ENCODE data around the gene FAM204A. TPM values are rescaled to one million over a fixed set of nuclear protein-coding genes. Genes with fewer than 3 reads are reported as not detected.

Gene FAM204A
- total RNA-seq: 10 to 100 TPM; 64.8 to 74.8 (median 65.0) TPM

DNA sequence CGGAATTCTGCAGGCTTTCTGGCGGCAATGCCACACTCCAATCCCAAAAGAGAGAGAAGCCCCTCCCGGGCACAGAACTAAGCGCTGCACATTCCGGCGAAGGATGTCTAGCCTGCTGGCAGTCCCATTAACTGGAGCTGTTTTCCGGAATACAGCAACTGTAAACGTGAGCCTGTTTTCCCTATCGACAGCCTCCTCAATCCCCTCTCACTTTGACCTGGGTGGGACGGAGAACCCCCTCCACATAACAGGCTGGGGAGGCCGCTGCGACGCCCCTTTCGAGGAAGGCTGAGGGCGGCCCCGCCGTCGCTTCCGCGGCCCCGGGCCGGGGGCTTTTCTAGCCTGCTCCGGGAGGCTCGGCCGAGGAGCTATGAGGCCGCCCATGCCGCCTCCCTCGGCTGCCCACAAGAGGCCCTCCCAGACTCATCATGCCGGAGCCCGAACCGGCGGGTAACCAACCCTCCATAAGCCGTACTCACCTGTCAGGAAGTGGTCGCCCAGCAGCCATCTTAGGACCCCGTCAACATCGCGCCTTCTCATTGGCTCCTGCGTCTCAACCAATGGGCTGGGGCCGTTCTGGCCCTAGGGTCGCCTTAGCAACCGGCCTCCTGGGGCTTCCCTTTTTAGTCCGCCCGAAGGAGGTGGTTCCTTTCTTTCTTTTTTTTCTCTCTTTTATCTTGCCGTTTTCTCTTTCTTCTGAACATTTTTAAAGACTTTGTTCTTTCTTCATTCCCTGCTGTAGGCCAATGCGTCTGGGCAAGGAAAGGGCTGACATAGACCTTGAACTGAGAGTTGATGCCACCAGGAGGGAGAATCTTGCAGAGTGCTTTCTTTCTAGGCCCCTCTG, at the start of gene FAM204A:
FAM204A (minus strand) TSS at position 534 of the 847 bp plus-strand sequence. CDS start 5,909 bp downstream, outside the sequence.
- H3K4me1 Mint-ChIP-seq (ENCODE audit: low read depth): peaks cover 41% of the 10 kb centered on the region
- DNase-seq: peak; percentile 95

DNA sequence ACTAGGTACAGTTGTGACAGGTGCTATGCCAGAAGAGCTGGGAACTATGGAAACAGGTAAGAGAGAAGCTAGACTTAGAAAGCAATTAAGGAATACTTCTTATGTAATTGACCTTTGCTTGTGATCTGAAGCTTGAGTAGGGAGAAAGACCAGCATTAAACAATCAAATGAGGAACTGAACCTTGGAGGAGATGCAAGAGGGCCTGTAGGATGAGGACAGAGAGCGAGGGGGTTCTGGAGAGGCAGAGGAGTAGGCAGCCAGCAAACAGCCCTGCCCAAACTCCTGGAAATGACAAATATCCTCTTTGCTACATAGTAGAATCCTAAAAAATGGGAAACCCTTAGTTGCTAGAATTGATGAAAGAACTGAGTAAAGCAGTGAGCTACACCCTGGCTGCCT, 41.6 kb upstream of the FAM204A start:
- Mint-ChIP-seq H3K9me3 (no peaks in the 10 kb centered on the region), H3K4me3 (no peak overlapping the region), H3K36me3 (ENCODE audit: insufficient read depth) (no peaks in the 10 kb centered on the region), H3K4me1 (ENCODE audit: low read depth) (no peaks in the 10 kb centered on the region), H3K27me3 (ENCODE audit: low read depth) (peaks cover 32% of the 10 kb centered on the region)
- ATAC-seq (no peak), DNase-seq (no peak)

More for the DNA sequence above, at the start of gene FAM204A:
- ATAC-seq: peak; percentile 99
- peak within 1 kb of the TSS; percentile 90 for H3K4me3 Mint-ChIP-seq
- peaks cover 4% of the 10 kb centered on the region for H3K36me3 Mint-ChIP-seq (ENCODE audit: insufficient read depth)
- H3K9me3 Mint-ChIP-seq: no peaks in the 10 kb centered on the region
- H3K27me3 Mint-ChIP-seq (ENCODE audit: low read depth): no peaks in the 10 kb centered on the region

DNA sequence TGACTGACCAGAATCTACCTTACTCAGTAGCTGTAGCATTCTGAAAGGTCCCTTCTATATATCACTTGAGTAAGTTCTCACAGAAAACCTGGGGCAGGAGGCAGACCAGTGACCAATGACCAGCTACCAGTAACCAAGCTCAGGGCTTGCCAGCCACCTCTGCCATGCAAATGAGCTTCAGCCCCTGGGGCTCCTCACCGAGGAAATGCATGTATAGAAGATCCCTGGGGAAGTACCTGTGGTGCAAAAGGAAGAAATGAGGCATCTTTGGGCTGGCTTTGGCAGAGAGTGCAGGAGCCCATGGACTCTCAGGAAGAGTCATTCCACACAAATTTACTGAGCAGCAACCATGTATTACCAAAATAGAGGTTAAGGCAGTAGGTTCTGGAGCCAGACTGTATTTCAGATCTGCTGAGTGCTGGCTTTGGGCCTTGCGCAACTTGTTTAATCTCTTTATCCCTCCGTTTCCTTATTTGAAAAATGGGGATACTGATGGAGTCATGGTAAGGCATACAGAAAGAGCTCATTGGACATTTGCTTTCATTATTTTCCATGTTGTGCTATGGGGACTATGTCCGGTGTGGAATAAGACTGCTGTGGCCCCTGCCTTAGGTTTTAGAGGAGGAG, 41.1 kb upstream of the FAM204A start:
- H3K9me3 Mint-ChIP-seq: no peaks in the 10 kb centered on the region
- no peaks in the 10 kb centered on the region for H3K4me1 Mint-ChIP-seq (ENCODE audit: low read depth)
- H3K4me3 Mint-ChIP-seq: no peak overlapping the region
- no peak for DNase-seq
- no peak for ATAC-seq
- peaks cover 35% of the 10 kb centered on the region for H3K27me3 Mint-ChIP-seq (ENCODE audit: low read depth)
- no peaks in the 10 kb centered on the region for H3K36me3 Mint-ChIP-seq (ENCODE audit: insufficient read depth)

DNA sequence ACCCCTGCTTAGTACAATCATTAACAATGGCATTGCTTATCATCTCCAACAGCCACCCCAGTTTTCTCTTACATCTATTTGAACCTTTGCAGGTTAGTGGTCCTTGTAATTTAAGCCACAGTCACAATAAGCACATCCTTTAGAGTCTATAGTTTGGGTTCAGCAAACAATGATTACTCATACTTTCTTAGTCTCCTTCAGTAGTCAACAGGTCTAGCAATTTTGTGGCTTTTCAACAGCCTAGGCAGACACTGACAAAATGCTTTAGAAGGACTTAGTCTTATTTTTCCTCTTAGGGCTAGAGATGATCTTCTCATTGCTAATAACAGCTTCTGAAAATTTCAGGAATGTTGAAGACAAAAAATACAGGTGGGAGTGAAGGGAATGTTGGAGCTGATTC, 32.3 kb upstream of the FAM204A start:
- Mint-ChIP-seq H3K4me1 (ENCODE audit: low read depth) (no peaks in the 10 kb centered on the region), H3K27me3 (ENCODE audit: low read depth) (peaks cover 27% of the 10 kb centered on the region), H3K4me3 (no peak overlapping the region), H3K9me3 (no peaks in the 10 kb centered on the region), H3K36me3 (ENCODE audit: insufficient read depth) (no peaks in the 10 kb centered on the region)
- ATAC-seq (no peak), DNase-seq (no peak)

DNA sequence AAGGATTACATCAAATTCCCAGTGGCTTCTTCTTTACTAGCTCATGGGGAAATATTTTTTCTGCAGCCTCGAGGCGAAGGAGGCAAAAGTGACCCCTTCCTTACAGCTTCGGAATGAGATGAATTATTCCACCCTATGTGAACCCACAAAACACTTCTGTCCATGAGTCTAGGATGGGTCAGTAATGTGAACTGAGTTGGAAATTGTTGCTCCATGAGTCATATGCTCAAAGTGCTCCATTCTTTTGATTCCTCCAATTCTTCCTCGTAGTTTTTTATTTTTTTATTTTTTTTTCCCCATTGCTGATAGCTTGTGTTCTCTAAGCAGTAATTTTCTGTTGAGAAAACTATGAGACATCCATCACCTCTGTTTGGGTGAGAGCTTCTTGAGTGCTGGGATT, 31.7 kb upstream of the FAM204A start:
- Mint-ChIP-seq H3K36me3 (ENCODE audit: insufficient read depth) (no peaks in the 10 kb centered on the region), H3K4me3 (no peak overlapping the region), H3K27me3 (ENCODE audit: low read depth) (peaks cover 27% of the 10 kb centered on the region), H3K9me3 (no peaks in the 10 kb centered on the region), H3K4me1 (ENCODE audit: low read depth) (no peaks in the 10 kb centered on the region)
- ATAC-seq: no peak
- DNase-seq: no peak

DNA sequence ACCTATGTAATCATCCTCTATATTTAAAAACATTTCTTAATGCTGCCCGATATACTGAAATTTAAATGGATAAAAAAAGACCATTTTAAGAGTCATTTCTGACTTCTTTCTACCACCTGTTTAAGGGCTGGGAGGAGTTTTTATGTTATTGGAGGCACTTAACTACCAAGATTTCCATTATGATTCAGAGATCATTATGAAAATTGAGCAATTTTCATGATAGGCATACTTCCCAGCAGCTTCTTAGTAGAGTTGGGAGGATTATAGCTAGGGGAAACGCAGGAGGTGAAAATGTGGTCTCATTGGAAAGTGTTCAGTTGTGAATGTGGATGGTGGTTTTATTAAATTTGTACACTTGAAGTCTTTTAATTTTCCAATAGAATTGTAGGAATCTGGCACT, 28.4 kb upstream of the FAM204A start:
- H3K27me3 Mint-ChIP-seq (ENCODE audit: low read depth): peaks cover 25% of the 10 kb centered on the region
- ATAC-seq: no peak
- no peak overlapping the region for H3K4me3 Mint-ChIP-seq
- no peak for DNase-seq
- no peaks in the 10 kb centered on the region for H3K36me3 Mint-ChIP-seq (ENCODE audit: insufficient read depth)
- no peaks in the 10 kb centered on the region for H3K9me3 Mint-ChIP-seq
- no peaks in the 10 kb centered on the region for H3K4me1 Mint-ChIP-seq (ENCODE audit: low read depth)

DNA sequence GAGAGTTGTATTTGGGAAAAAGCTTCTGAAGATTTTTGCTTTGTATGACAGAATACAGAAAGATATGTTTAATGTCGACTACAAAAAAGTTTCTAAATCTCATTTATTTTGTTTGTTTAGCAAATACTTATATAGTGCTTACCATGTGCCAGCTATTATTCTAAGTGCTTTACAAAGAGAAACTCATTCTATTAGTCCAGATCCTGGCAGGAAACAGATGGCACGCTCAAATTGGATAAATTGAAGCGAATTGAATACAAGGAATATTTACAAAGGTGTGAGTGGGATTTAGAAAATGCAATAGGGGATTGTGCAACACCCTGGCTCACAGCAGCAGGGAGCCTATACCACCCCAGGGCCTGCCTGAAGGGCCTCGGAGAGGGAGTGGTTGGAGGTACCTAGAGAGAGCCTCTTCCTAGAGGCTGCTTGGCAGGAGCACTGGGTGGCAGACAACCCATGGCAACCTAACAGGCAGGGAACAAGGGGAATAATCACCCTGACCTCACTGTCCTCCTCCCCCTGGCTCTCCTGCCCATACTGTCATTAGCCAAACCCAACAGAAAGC, 27.6 kb upstream of the FAM204A start:
- DNase-seq (no peak), ATAC-seq (no peak)
- no peak overlapping the region for H3K4me3 Mint-ChIP-seq
- no peaks in the 10 kb centered on the region for H3K4me1 Mint-ChIP-seq (ENCODE audit: low read depth)
- H3K36me3 Mint-ChIP-seq (ENCODE audit: insufficient read depth): no peaks in the 10 kb centered on the region
- no peaks in the 10 kb centered on the region for H3K9me3 Mint-ChIP-seq
- peaks cover 24% of the 10 kb centered on the region for H3K27me3 Mint-ChIP-seq (ENCODE audit: low read depth)

DNA sequence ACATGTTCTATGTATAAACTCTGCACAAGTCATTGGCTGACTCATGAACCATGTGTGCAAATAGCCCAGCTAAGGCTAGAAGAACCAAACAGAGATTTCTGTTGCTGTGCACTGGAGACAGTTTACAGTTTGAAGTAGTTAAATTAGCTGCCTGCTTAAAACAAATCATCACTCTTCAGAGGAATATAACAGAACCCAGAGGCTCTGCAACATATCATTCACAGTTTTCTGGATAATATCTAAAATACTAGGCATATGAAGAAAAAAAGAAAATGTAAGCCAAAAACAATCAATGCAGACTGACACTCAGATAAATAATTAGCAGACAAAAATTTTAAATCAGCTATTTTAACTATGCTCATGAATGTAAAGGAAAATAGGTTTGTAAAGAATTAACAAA, 23.6 kb upstream of the FAM204A start:
- Mint-ChIP-seq H3K27me3 (ENCODE audit: low read depth) (peaks cover 12% of the 10 kb centered on the region), H3K4me1 (ENCODE audit: low read depth) (no peaks in the 10 kb centered on the region), H3K4me3 (no peak overlapping the region), H3K9me3 (no peaks in the 10 kb centered on the region), H3K36me3 (ENCODE audit: insufficient read depth) (no peaks in the 10 kb centered on the region)
- DNase-seq (no peak), ATAC-seq (no peak)

DNA sequence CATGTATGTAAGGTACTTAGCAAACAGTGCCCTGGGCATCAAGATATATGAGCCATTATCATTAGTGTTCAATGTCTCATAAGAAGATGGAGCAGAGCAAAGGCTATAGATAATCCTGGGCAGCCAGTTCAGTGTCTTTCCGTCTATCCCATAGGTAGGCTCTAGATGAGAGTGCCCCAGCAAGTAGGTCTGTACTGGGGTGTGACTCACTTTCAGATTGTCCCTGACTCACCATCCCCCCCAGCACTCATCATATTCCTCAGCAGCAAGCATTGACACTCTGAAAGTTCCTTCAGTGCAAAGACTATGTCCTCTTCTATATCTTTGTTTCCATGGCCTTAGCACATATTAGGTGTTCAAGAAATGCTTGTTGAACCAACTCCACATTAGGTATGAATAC, 20.0 kb upstream of the FAM204A start:
- no peaks in the 10 kb centered on the region for H3K9me3 Mint-ChIP-seq
- no peak overlapping the region for H3K4me3 Mint-ChIP-seq
- peak; percentile 40 to 46 for ATAC-seq
- no peak for DNase-seq
- no peaks in the 10 kb centered on the region for H3K36me3 Mint-ChIP-seq (ENCODE audit: insufficient read depth)
- H3K27me3 Mint-ChIP-seq (ENCODE audit: low read depth): peaks cover 12% of the 10 kb centered on the region
- H3K4me1 Mint-ChIP-seq (ENCODE audit: low read depth): no peaks in the 10 kb centered on the region

DNA sequence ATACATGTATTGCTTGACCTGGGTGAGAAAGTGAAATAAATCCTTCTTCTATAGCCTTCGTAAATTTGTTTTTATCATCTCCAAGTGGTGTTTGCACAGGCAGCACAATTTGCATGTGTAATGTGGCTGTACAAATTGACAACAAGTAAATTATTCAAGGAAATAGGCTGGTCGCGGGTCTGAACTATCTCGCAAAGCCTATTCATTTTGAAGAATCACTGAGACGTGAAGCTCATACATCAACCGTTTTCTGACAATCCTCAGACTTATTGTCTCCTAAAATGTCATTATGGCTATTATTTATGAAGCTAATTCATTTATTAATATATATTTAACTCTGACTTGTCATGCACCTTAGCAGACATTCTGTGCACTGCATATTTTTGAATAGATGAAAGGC, 16.2 kb upstream of the FAM204A start:
- ATAC-seq (no peak), DNase-seq (no peak)
- Mint-ChIP-seq H3K9me3 (no peaks in the 10 kb centered on the region), H3K27me3 (ENCODE audit: low read depth) (peaks cover 28% of the 10 kb centered on the region), H3K4me1 (ENCODE audit: low read depth) (no peaks in the 10 kb centered on the region), H3K4me3 (no peak overlapping the region), H3K36me3 (ENCODE audit: insufficient read depth) (no peaks in the 10 kb centered on the region)

DNA sequence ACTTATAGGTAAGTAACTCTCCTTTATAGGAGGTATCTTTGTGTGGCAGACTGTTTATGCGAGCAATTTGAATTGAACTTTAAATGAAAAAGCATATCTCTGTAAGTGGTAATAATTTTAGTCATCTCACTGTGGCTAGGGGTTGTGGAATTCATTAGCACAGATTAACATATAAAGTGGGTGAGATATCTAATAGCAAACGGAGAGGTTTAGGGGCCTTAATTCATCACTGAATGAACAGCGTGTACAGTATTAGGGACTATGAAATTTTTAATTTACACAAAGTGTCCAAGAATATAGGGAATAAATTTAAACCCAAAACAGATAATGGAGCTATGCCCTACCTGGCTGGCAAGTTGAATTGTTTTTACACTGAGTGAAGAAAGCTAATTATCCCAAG, 15.7 kb upstream of the FAM204A start:
- Mint-ChIP-seq H3K9me3 (no peaks in the 10 kb centered on the region), H3K4me1 (ENCODE audit: low read depth) (no peaks in the 10 kb centered on the region), H3K27me3 (ENCODE audit: low read depth) (peaks cover 31% of the 10 kb centered on the region), H3K36me3 (ENCODE audit: insufficient read depth) (no peaks in the 10 kb centered on the region), H3K4me3 (no peak overlapping the region)
- ATAC-seq (no peak), DNase-seq (no peak)

DNA sequence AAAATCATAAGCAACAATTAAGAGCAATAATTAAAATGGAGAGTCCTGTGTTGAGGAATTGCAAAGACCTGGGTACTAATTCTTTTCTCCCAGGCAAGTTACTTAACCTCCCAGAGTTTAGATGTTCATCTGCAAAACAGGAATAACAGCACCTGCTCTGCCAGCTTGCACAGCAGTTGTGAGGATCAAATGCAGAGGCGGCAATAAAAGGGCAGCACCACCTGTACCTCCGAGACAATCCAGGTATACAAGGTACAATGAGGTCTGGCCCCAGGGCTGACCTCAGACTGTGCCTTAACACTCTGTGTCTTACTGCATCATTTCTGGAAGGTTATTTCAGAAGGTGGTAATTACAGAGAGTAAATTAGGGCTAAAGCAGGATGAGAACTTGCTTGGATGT, 14.5 kb upstream of the FAM204A start:
- Mint-ChIP-seq H3K36me3 (ENCODE audit: insufficient read depth) (no peaks in the 10 kb centered on the region), H3K4me1 (ENCODE audit: low read depth) (no peaks in the 10 kb centered on the region), H3K9me3 (no peaks in the 10 kb centered on the region), H3K4me3 (no peak overlapping the region), H3K27me3 (ENCODE audit: low read depth) (peaks cover 36% of the 10 kb centered on the region)
- DNase-seq (no peak), ATAC-seq (no peak)

DNA sequence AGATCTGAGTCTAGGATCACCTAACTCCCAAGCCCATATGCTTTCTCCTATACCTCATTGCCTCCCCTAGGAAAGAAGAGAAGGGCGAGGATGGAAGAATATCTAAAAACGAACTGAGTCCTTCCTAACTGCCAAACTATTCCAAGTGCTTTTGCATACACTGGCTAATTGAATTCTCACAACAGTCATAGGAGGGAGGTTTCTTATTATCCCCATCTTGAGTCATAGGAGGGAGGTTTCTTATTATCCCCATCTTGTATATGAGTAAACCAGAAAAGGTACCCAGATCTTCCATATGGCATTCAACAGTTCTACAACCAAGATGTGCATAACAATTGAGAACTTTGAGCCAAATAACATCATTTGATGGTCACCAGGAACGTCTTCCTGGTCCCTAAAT, 13.1 kb upstream of the FAM204A start:
- Mint-ChIP-seq H3K9me3 (no peaks in the 10 kb centered on the region), H3K27me3 (ENCODE audit: low read depth) (peaks cover 42% of the 10 kb centered on the region)
- no peak for ATAC-seq

DNA sequence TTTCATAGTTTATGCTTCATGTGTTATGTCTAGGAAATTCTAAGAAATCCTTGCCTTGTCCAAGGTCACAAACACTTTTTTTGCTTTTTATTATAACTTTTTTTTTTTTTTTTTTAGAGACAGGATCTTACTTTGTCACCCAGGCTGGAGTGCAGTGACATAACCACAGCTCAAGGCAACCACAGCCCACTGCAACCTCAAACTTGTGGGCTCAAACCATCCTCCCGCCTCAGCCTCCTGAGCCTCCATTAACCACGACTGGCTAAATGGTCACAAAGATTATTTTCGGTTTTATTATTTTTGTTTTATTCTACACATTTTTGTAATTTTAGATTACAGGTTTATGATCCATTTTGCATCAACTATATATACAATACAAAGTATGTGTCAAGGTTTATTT, 7.1 kb upstream of the FAM204A start:
- Mint-ChIP-seq H3K4me1 (ENCODE audit: low read depth) (no peaks in the 10 kb centered on the region), H3K36me3 (ENCODE audit: insufficient read depth) (no peaks in the 10 kb centered on the region), H3K4me3 (no peak overlapping the region), H3K9me3 (no peaks in the 10 kb centered on the region), H3K27me3 (ENCODE audit: low read depth) (peaks cover 19% of the 10 kb centered on the region)
- ATAC-seq: no peak
- no peak for DNase-seq

More for the DNA sequence above, 13.1 kb upstream of the FAM204A start:
- H3K4me1 Mint-ChIP-seq (ENCODE audit: low read depth): no peaks in the 10 kb centered on the region
- H3K36me3 Mint-ChIP-seq (ENCODE audit: insufficient read depth): no peaks in the 10 kb centered on the region
- no peak overlapping the region for H3K4me3 Mint-ChIP-seq
- no peak for DNase-seq

DNA sequence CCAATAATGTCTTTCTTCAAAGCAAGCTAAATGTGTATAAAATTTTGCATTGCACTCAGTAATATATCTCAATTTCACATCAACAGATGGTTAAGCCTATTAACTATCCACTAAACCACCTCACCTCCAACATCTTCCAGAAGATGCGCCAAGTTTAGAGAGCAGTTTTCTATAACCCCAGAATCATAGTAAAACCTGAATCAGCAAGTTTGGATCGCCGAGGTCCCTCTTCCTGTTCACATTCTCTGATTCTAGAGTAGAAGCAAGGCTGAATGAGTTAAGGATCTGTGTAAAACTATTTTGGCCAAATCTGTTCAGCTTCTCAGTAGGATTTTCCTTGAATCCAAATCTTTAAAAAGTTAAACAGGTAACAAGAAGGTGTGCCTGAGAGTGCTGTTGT, 1.4 kb upstream of the FAM204A start:
- Mint-ChIP-seq H3K36me3 (ENCODE audit: insufficient read depth) (peaks cover 2% of the 10 kb centered on the region), H3K4me3 (peak overlapping the region; percentile 90), H3K9me3 (no peaks in the 10 kb centered on the region)

More for the DNA sequence above, 1.4 kb upstream of the FAM204A start:
- DNase-seq: no peak
- H3K4me1 Mint-ChIP-seq (ENCODE audit: low read depth): peaks cover 33% of the 10 kb centered on the region
- no peaks in the 10 kb centered on the region for H3K27me3 Mint-ChIP-seq (ENCODE audit: low read depth)
- no peak for ATAC-seq

Data from activated T-cell treated with anti-CD3 and anti-CD28 coated beads, Interleukin-2, amount 50 U/mL, for 4 hours (primary cell).